Fibroblast of lung (primary cell): ENCODE measurements around the gene GAS2L3. TPM values are rescaled to one million over a fixed set of nuclear protein-coding genes. Genes with fewer than 3 reads are reported as not detected.

Source experiments
- DNase-seq, 2 donors: peaks; one replicate each; pipeline versions ENCODE4 v3.0.0 to v3.0.0-alpha.2; 2010; ENCODE audit warnings: low read depth in 2 of 2
- H2AFZ ChIP-seq: 2 replicates; pipeline ENCODE4 v1.5.1; 2012; ENCODE audit warnings: low read length, control low read depth, inconsistent platforms
- H3K27ac ChIP-seq: 2 replicates; pipeline ENCODE4 v1.5.1; 2011; ENCODE audit warnings: low read length, control low read depth; ENCODE audit not compliant: insufficient read depth
- H3K27me3 ChIP-seq: 2 replicates; pipeline ENCODE4 v1.5.1; 2011; ENCODE audit warnings: mild to moderate bottlenecking, low read length; ENCODE audit not compliant: control insufficient read depth, insufficient read depth
- H3K36me3 ChIP-seq: 2 replicates; pipeline ENCODE4 v1.5.1; 2011; ENCODE audit warnings: low read length; ENCODE audit not compliant: control insufficient read depth, insufficient read depth
- H3K4me1 ChIP-seq: 2 replicates; pipeline ENCODE4 v1.5.1; 2011; ENCODE audit warnings: low read length; ENCODE audit not compliant: control insufficient read depth, insufficient read depth; ENCODE audit errors: extremely low read depth
- H3K4me2 ChIP-seq: 2 replicates; pipeline ENCODE4 v1.5.1; 2011; ENCODE audit warnings: low read length, control low read depth; ENCODE audit not compliant: insufficient read depth; ENCODE audit errors: extremely low read depth
- H3K4me3 ChIP-seq, 4 experiments: fragments of 200-600 bp in 1 of 4; sonication (generic) in 1 of 4; replicated peaks in 1 of 4; 2 replicates each; pipeline ENCODE4 v1.5.1; 2011 to 2016; ENCODE audit warnings: low read length in 4 of 4, low read depth in 3 of 4, mild to moderate bottlenecking in 3 of 4, control low read depth in 2 of 4, inconsistent platforms in 1 of 4, mixed read lengths in 1 of 4; ENCODE audit not compliant: insufficient read depth in 1 of 4; ENCODE audit errors: control extremely low read depth in 1 of 4
- H3K79me2 ChIP-seq: 2 replicates; pipeline ENCODE4 v1.5.1; 2012; ENCODE audit warnings: mild to moderate bottlenecking, low read length, inconsistent platforms; ENCODE audit not compliant: control insufficient read depth, insufficient read depth
- H3K9ac ChIP-seq: 2 replicates; pipeline ENCODE4 v1.5.1; 2011; ENCODE audit warnings: mild to moderate bottlenecking, low read length, control low read depth; ENCODE audit not compliant: insufficient read depth
- H3K9me3 ChIP-seq: 2 replicates; pipeline ENCODE4 v1.5.1; 2012; ENCODE audit warnings: low read depth, low read length; ENCODE audit not compliant: control insufficient read depth, insufficient read depth
- H4K20me1 ChIP-seq: 2 replicates; pipeline ENCODE4 v1.5.1; 2011; ENCODE audit warnings: low read length; ENCODE audit not compliant: control insufficient read depth, insufficient read depth; ENCODE audit errors: extremely low read depth
- CTCF ChIP-seq, 2 donors: IDR thresholded peaks in 1 of 2; conservative IDR thresholded peaks in 1 of 2; 1 replicate in 1 of 2; 2 replicates in 1 of 2; pipeline ENCODE4 v1.5.1; 2011 to 2012; ENCODE audit warnings: low read length in 2 of 2, control low read depth in 1 of 2, inconsistent platforms in 1 of 2, low read depth in 1 of 2, mild to moderate bottlenecking in 1 of 2
- EZH2 ChIP-seq: IDR thresholded peaks from 2 replicates; pipeline ENCODE4 v1.5.1; 2012; ENCODE audit warnings: low read length, control low read depth, mild to moderate bottlenecking; ENCODE audit errors: missing control alignments
- polyA plus RNA-seq, 2 donors: library from polyadenylated mRNA; depleted of rRNA in 1 of 2; stranded (reverse) in 1 of 2; unstranded in 1 of 2; fragments of >200 nt; gene quantifications; 2 replicates each; pipeline ENCODE4 v1.2.1, GENCODE V29; 2011 to 2012; ENCODE audit warnings: missing spikeins in 1 of 2
- total RNA-seq: library from RNA; depleted of rRNA; stranded (reverse); fragments of >200 nt; gene quantifications from 2 replicates; pipeline ENCODE4 v1.2.1, GENCODE V29; 2014

The GAS2L3 gene
- total and polyA plus RNA-seq, 2 donors (not counting 1 experiment from before 2014, with no cell fraction given) = 13.2 to 33.4 TPM

GRCh38 chr12:100578923-100579322 is 5.4 kb downstream of the GAS2L3 start:
- TF ChIP-seq CTCF (conservative IDR thresholded peaks at IDR 0.05 in 1 of 2, IDR thresholded peaks at IDR 0.05 in 1 of 2; ENCODE audit: low read depth in 1 of 2, low read length in 2 of 2) (no peak), EZH2 (no peak)
- no peak overlapping the region for H3K27ac ChIP-seq
- no peaks in the 10 kb centered on the region for H3K36me3 ChIP-seq
- no peaks in the 10 kb centered on the region for H4K20me1 ChIP-seq
- no peaks in the 10 kb centered on the region for H3K27me3 ChIP-seq
- H3K4me2 ChIP-seq = no peak overlapping the region
- no peak for DNase-seq
- H3K9ac ChIP-seq = no peak overlapping the region
- no peak overlapping the region for H3K4me3 ChIP-seq
- H3K4me1 ChIP-seq = no peaks in the 10 kb centered on the region
- H3K79me2 ChIP-seq = peaks cover 94% of the 10 kb centered on the region
- H3K9me3 ChIP-seq = no peaks in the 10 kb centered on the region
- no peak overlapping the region for H2AFZ ChIP-seq

GRCh38 chr12:100579844-100580243 is 6.4 kb downstream of the GAS2L3 start:
- H3K36me3 ChIP-seq = no peaks in the 10 kb centered on the region
- no peaks in the 10 kb centered on the region for H4K20me1 ChIP-seq
- H3K4me3 ChIP-seq = no peak overlapping the region
- H3K4me2 ChIP-seq = no peak overlapping the region
- DNase-seq = no peak
- H3K27me3 ChIP-seq = no peaks in the 10 kb centered on the region
- H3K9me3 ChIP-seq = no peaks in the 10 kb centered on the region
- H3K79me2 ChIP-seq = peaks cover 92% of the 10 kb centered on the region
- H2AFZ ChIP-seq = no peak overlapping the region
- TF ChIP-seq CTCF (conservative IDR thresholded peaks at IDR 0.05 in 1 of 2, IDR thresholded peaks at IDR 0.05 in 1 of 2; ENCODE audit: low read depth in 1 of 2, low read length in 2 of 2) (no peak), EZH2 (no peak)
- H3K4me1 ChIP-seq = no peaks in the 10 kb centered on the region
- H3K9ac ChIP-seq = no peak overlapping the region
- no peak overlapping the region for H3K27ac ChIP-seq

GRCh38 chr12:100584256-100584655 is 10.8 kb downstream of the GAS2L3 start:
- Histone ChIP-seq H3K4me3 (no peak overlapping the region), H3K27me3 (no peaks in the 10 kb centered on the region), H2AFZ (no peak overlapping the region), H3K9ac (no peak overlapping the region), H3K4me1 (no peaks in the 10 kb centered on the region), H3K36me3 (no peaks in the 10 kb centered on the region), H3K79me2 (peaks cover 64% of the 10 kb centered on the region), H3K4me2 (no peak overlapping the region), H3K9me3 (no peaks in the 10 kb centered on the region), H4K20me1 (no peaks in the 10 kb centered on the region), H3K27ac (no peak overlapping the region)
- DNase-seq = no peak
- TF ChIP-seq EZH2 = no peak
- no peak for TF ChIP-seq CTCF (conservative IDR thresholded peaks at IDR 0.05 in 1 of 2, IDR thresholded peaks at IDR 0.05 in 1 of 2; ENCODE audit: low read depth in 1 of 2, low read length in 2 of 2)
